A673 (cell line): ENCODE measurements around the gene SLC22A16. TPM values are rescaled to one million over a fixed set of nuclear protein-coding genes. Genes with fewer than 3 reads are reported as not detected.
"Not testable (repeated sequence)": the region's sequence is repeated elsewhere in the genome, so short reads cannot be mapped to it uniquely, and the experiment has no call there.

Experiments
- BruUV-seq: library from RNA; stranded (reverse); fragments of 400-500 nt; replicated peaks from 2 replicates; lab custom pipeline; 2021; lab: Mats Ljungman, UMichigan
- CTCF ChIA-PET: fragments of 300-600 bp; sonication (Branson Sonifier 250); formaldehyde crosslinking; loops from one replicate; lab custom pipeline; 2022; ENCODE audit warnings: antibody characterized with exemption; lab: Charles Lee
- POLR2A ChIA-PET: fragments of 300-600 bp; sonication (Branson Sonifier 250); formaldehyde crosslinking; loops from one replicate; lab custom pipeline; 2022; ENCODE audit warnings: antibody characterized with exemption; ENCODE audit not compliant: low non-redundant PET; lab: Charles Lee
- DNase-seq: peaks from one replicate; pipeline ENCODE4 v3.0.0-alpha.2; 2015; ENCODE audit warnings: low spot score
- H3K27ac ChIP-seq: fragments of 200-600 bp; sonication (generic); 2 replicates; pipeline ENCODE4 v1.5.1; 2016; ENCODE audit warnings: mixed run types, low read depth, mild to moderate bottlenecking, mixed read lengths, antibody characterized with exemption, low read length; ENCODE audit not compliant: poor library complexity, severe bottlenecking
- H3K27me3 ChIP-seq: fragments of 200-600 bp; sonication (generic); replicated peaks from 2 replicates; pipeline ENCODE4 v1.6.1; 2017; ENCODE audit warnings: mixed run types, low read depth, mild to moderate bottlenecking, mixed read lengths, antibody characterized with exemption, low read length; ENCODE audit not compliant: insufficient read depth, poor library complexity
- H3K36me3 ChIP-seq: fragments of 200-600 bp; sonication (generic); 2 replicates; pipeline ENCODE4 v1.6.1; 2016; ENCODE audit warnings: mixed run types, mild to moderate bottlenecking, mixed read lengths, antibody characterized with exemption, low read length; ENCODE audit not compliant: insufficient read depth, poor library complexity, severe bottlenecking
- H3K4me1 ChIP-seq: fragments of 200-600 bp; sonication (generic); 2 replicates; pipeline ENCODE4 v1.6.1; 2017; ENCODE audit warnings: mixed run types, mild to moderate bottlenecking, mixed read lengths, antibody characterized with exemption, low read length; ENCODE audit not compliant: insufficient read depth, poor library complexity, severe bottlenecking
- H3K4me3 ChIP-seq: fragments of 200-600 bp; sonication (generic); 2 replicates; pipeline ENCODE4 v1.5.1; 2016; ENCODE audit warnings: low read depth, mixed run types, mild to moderate bottlenecking, mixed read lengths, low read length; ENCODE audit not compliant: poor library complexity, severe bottlenecking
- H3K9me3 ChIP-seq: fragments of 200-600 bp; sonication (generic); 2 replicates; pipeline ENCODE4 v1.6.1; 2016; ENCODE audit warnings: mixed run types, low read depth, mild to moderate bottlenecking, mixed read lengths, antibody characterized with exemption, low read length; ENCODE audit not compliant: poor library complexity, severe bottlenecking
- EZH2 ChIP-seq: fragments of 200-600 bp; sonication (generic); IDR thresholded peaks from 2 replicates; pipeline ENCODE4 v1.6.1; 2017; ENCODE audit warnings: borderline replicate concordance, low read depth, mild to moderate bottlenecking, mixed read lengths, antibody characterized with exemption, low read length; ENCODE audit not compliant: poor library complexity, severe bottlenecking
- intact Hi-C: fragments of 100-400 bp; cut with micrococcal nuclease; formaldehyde crosslinking; loops from one replicate; pipeline ENCODE4 v1.10.0; 2022; ENCODE audit not compliant: unreplicated experiment
- total RNA-seq: library from RNA; stranded (reverse); gene quantifications from 2 replicates; pipeline ENCODE4 v1.2.3, GENCODE V29; 2021
- TF ChIP-seq, protein P1 (sequence below): fragments of 300-800, 200-600 bp; sonication (generic); conservative IDR thresholded peaks from 2 replicates; pipeline ENCODE4 v1.5.1; 2017; ENCODE audit warnings: low read depth, mild to moderate bottlenecking, antibody characterized with exemption, low read length, moderate library complexity, mixed read lengths

The SLC22A16 gene
- total RNA-seq, 1 experiment from 2014 or later: 0.15 TPM

DNA sequence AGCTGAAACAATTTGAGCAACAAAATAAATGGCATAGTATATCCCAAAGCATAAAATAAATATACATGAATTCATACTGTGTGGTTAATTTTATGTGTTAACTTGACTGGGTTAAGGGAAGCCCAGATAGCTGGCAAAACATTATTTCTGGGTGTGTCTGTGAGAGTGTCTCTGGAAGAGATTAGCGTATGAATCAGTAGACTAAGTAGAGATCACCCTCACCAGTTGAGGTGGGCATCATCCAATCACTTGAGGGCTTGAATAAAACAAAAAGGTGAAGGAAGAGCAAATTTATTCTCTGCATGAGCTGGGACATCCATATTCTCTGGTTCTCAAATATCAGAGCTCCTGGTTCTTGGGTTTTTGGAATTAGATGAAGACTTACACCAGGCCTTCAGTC, 17.9 kb downstream of the SLC22A16 start:
- ChIA-PET CTCF (no interaction called here), POLR2A (no interaction called here)
- Histone ChIP-seq H3K27ac (no peak overlapping the region), H3K9me3 (peaks cover 17% of the 10 kb centered on the region), H3K36me3 (no peaks in the 10 kb centered on the region), H3K4me3 (no peak overlapping the region), H3K27me3 (no peaks in the 10 kb centered on the region), H3K4me1 (no peaks in the 10 kb centered on the region)
- TF ChIP-seq, protein P1, sequence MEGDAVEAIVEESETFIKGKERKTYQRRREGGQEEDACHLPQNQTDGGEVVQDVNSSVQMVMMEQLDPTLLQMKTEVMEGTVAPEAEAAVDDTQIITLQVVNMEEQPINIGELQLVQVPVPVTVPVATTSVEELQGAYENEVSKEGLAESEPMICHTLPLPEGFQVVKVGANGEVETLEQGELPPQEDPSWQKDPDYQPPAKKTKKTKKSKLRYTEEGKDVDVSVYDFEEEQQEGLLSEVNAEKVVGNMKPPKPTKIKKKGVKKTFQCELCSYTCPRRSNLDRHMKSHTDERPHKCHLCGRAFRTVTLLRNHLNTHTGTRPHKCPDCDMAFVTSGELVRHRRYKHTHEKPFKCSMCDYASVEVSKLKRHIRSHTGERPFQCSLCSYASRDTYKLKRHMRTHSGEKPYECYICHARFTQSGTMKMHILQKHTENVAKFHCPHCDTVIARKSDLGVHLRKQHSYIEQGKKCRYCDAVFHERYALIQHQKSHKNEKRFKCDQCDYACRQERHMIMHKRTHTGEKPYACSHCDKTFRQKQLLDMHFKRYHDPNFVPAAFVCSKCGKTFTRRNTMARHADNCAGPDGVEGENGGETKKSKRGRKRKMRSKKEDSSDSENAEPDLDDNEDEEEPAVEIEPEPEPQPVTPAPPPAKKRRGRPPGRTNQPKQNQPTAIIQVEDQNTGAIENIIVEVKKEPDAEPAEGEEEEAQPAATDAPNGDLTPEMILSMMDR: no peak
- TF ChIP-seq EZH2: no peak
- intact Hi-C loops: no loop called here
- DNase-seq: no peak
- no TSS peak for BruUV-seq

DNA sequence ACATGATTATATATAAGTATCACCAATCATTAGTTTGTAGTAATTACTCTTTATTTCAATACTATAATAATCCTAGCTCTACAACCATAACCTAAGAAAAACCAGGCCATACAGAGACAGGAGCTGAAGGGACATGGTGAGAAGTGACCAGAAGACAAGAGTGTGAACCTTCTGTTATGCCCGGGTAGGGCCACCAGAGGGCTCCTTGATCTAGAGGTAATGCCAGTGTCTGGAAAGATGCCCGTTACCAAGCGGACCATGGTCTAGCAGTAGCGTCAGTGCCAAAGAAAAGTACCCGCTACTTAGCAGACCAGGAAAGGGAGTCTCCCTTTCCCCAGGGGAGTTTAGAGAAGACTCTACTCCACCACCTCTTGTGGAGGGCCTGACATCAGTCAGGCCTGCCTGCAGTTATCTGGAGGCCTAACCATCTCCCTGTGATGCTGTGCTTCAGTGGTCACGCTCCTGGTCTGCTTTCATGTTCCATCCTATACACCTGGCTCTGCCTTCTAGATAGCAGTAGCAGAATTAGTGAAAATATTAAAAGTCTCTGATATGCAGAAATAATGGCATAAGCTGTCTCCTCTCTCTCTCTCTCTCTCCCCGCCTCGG, 18.7 kb downstream of the SLC22A16 start:
- H3K4me3 ChIP-seq, H3K9me3 ChIP-seq, H3K27me3 ChIP-seq, H3K36me3 ChIP-seq, H3K4me1 ChIP-seq, BruUV-seq, H3K27ac ChIP-seq, POLR2A ChIA-PET, CTCF ChIA-PET, intact Hi-C loops: not testable (repeated sequence)
- TF ChIP-seq, protein P1: peak; percentile 54
- peak; percentile 66 for DNase-seq

DNA sequence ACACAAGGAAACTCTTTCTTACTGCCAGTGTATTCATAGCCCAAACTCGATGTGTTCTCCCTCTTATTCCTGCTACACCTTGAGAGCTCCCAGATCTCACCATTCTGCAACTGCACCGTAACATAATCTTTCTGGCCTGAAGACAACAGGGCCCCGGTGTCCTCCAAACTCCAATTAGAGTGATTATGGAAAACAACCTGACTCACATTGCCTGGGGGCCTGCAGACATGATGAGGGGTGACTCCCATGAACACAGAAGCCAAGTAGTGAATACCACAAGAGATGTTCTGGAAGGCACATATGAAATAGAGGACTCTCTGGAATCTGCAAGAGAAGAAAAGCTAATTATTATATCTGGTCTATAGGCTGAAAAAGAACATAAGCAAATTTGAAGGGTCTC, 19.7 kb downstream of the SLC22A16 start:
- Histone ChIP-seq H3K27me3 (no peaks in the 10 kb centered on the region), H3K36me3 (no peaks in the 10 kb centered on the region), H3K4me1 (no peaks in the 10 kb centered on the region), H3K9me3 (no peaks in the 10 kb centered on the region), H3K4me3 (no peak overlapping the region), H3K27ac (no peak overlapping the region)
- no peak for DNase-seq
- no TSS peak for BruUV-seq
- intact Hi-C loops: no loop called here
- ChIA-PET CTCF (no interaction called here), POLR2A (no interaction called here)
- TF ChIP-seq, protein P1: no peak
- no peak for TF ChIP-seq EZH2
